Measurements from ENCODE around the gene PLEKHA5.
"Not testable (repeated sequence)": the region's sequence is repeated elsewhere in the genome, so short reads cannot be mapped to it uniquely, and the experiment has no call there.

PLEKHA5 gene

DNA sequence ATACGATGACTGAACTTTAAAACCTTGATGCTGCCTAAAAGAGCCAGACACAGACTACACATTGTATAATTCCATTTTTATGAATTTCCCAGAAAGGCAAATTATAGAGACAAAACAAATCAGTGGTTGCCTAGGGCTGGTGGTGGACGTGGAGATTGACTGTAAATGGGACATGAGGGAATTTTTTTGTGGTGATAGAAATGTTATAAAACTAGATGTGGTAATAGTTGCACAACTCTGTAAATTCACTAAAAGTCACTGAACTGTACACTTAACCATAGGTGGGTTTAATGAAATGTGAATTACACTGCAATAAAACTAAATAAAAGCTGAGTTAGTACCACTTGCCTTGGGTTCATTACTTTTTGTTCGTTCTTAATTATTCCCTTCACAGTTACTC is 72.1 kb downstream of the PLEKHA5 start:
- FAIRE-seq = no peak

GRCh38 chr12:19203013-19203412 is 73.5 kb downstream of the PLEKHA5 start:
- no peak for FAIRE-seq

GRCh38 chr12:19203539-19204506 is 74.3 kb downstream of the PLEKHA5 start:
- no peak for FAIRE-seq

DNA sequence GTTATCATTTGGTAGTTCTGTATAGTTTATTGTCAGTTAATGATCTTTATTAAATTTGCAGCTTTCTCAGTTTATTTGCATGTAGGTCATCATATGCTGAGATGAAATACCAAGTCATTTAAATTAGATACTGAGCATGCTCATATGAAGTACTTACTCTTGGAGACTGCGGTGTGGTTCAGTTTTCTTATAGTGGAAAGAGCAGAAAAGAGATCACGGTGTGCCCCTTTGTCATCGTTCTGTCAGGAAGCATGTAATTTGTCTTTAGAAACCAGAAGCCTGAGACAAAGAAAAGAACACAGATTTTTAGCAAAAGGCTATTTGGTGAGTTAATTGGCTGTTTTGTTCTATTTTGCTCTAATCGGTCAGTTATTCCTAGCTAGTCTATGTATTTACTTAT is 75.6 kb downstream of the PLEKHA5 start:
- FAIRE-seq = no peak

GRCh38 chr12:19206493-19207077 is 77.1 kb downstream of the PLEKHA5 start:
- no peak for FAIRE-seq

GRCh38 chr12:19208456-19208855 is 78.9 kb downstream of the PLEKHA5 start:
- no peak for FAIRE-seq

GRCh38 chr12:19209661-19210060 is 80.1 kb downstream of the PLEKHA5 start:
- no peak for FAIRE-seq

DNA sequence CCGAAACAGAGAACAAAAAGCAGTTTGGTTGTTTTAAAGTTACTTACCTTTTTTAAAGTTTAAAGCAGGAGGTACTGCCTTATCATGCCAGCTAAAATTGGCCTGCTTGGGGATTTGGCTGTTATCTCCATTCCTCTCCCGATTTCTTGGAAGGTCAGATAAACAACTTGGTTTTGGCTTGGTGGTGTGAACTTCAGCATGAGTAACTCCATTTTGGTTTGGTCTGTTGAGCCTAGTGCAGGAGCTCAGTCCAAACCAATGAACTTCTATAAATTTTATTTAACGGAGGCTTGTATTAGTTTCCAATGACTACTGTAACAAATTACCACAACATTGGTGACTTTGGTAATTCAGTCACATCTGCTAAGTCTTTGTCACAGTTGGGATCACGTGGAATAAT is 82.3 kb downstream of the PLEKHA5 start:
- no peak for FAIRE-seq

- FAIRE-seq = no peak
Observed at GRCh38 chr12:19212245-19212644, 82.7 kb downstream of the PLEKHA5 start.

DNA sequence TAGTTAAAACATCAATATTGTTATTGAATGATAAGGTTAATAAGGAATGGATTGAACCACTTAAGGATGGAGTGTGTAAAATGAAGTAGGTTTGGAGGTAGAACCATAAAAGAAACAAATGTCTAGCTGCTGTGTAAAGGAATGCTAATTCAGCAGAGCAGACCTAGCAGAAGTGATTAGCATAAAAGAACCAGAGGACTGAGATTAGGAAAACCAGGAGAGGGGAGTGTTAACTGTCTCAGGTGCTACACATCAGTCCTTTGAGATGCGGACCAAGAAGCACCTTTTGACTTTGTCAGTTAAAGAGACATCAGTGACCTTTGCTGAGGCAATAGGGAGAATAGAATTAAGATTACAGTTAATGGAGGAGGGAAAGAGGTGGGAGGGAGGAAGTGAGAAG is 84.5 kb downstream of the PLEKHA5 start:
- FAIRE-seq = no peak

DNA sequence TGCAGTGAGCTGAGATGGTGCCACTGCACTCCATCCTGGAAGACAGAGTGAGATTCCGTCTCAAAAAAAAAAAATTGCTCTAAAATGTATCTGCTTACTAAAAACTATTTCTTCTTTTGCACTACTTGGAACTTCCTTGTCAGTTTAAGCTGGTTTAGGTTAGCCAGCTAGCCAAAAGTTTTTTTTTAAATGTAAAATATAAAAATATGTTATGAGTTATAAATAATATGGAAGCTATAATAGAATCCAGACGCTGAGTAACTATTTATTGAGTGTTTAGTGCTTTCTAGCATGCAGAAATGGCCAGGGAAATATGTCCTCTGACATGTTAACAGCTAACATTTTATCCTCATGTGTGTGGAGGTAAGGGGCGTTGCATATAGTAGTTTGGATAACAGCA is 85.6 kb downstream of the PLEKHA5 start:
- FAIRE-seq = no peak

DNA sequence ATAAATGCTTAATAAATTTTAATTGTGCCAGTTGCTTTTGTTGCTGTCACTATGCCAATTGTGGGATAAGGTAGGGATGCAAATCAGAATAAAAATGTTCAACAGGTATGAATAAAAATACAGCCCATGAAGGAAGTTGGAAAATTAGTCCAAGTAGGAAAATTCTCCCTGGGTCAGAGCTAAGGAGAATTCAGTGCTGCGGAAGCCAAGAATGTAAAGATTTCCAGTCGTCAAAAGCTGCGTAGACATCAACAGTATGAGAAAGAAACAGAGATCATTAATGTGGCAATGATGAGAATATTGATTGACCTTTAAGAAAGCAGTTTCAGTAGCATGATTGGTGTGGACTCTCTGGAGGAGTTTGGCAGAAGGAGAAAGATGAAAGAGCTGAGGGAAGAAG is 87.9 kb downstream of the PLEKHA5 start:
- FAIRE-seq = no peak

DNA sequence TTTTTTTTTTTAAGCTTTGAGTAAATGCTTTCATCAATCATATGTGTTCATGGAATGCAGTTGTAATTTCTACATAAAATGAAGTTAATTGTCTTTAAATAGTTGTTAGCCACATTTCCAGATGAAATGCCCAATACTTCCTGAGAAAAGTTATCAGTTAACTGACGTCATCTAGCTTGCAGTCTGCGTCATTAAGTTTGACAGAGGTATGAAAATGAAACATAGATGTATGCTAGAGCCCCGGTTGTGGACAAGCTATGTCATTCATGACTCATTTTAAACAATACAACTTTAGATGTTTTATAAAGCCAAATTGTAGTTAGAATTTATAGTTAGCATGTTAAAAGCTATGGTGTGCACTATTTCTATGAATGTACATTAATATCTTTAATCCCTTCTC is 90.7 kb downstream of the PLEKHA5 start:
- no peak for FAIRE-seq

DNA sequence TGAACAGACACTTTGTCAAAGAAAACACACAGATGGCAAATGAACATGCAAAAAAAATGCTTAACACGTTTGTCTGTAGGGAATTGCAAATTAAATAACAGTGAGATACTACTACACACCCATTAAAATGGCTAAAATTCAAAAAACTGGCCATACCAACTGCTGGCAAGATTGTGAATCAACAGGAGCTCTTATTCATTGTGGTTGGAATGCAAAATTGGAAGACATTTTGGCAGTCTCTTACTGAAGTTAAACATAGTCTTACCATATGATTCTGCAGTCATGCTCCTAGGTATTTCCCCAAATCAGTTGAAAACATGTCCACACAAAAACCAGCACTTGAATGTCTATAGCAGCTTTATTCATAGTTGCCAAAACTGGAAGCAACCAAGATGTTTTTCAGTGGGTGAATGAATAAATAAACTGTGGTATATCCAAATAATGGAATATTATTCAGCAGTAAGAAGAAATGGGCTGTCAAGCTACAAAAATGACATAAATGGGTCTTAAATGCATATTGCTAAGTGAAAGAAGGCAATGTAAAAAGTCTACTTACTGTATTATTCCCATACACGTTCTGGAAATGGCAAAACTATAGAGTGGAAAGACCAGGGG is 91.4 kb downstream of the PLEKHA5 start:
- no peak for FAIRE-seq

DNA sequence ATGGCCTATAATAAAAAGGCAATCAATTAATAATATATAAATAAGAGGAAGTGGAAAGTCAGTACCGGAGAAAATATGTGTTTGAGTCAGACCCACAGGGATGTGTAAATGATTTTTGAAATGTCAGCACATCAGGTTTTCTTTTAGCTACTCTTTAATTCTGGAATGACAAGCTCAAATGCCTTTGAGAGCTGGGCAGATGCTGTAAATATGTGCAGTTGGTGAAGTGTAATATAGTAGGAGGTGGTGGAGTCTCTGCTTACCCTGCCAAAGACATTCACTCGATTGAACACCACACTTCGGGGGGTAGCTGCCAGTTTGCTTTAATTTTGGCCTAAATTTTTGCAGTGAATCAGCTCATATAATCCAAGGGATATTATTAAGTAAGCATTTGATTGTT is 93.0 kb downstream of the PLEKHA5 start:
- FAIRE-seq = peak; percentile 27

- FAIRE-seq = peak; percentile 95
Observed at GRCh38 chr12:19223018-19223417, 93.5 kb downstream of the PLEKHA5 start.

DNA sequence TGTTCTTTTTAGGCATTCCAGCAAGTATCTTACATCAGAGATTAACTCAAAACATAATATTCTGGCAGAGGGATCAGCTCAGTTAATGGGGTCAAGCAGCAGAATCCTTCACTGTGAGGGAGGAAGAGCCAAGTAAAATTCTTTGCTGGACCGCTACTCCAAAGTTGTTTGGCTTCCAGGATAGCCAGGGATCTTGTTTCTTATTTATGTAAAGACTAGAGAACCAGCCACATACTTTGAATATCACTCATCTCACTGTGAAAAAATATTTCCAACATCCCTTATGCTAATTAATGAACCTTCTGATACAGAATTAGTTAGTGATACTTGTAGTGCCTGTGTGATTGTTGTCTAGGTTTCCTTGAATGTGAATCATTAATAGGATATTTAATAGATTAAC is 94.2 kb downstream of the PLEKHA5 start:
- FAIRE-seq = peak; percentile 43

DNA sequence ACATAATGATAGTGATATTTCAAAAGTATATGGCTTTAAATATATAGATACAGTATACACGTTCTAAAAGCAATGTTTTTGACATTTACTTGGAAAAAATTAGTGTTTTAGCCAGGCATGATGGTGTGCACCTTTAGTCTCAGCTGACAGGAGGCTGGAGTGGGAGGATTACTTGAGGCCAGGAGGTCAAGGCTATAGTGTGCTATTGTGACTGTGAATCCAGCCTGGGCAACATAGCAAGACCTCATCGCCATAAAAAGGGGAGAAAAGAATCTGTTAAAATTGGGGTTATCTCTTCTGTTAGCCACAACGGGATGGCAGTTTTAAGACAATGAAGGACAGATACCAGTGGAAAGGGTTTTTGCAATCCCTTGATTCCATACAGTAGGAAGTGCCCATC is 95.2 kb downstream of the PLEKHA5 start:
- no peak for FAIRE-seq

- FAIRE-seq = no peak
Observed at GRCh38 chr12:19227190-19227879, 97.8 kb downstream of the PLEKHA5 start.

DNA sequence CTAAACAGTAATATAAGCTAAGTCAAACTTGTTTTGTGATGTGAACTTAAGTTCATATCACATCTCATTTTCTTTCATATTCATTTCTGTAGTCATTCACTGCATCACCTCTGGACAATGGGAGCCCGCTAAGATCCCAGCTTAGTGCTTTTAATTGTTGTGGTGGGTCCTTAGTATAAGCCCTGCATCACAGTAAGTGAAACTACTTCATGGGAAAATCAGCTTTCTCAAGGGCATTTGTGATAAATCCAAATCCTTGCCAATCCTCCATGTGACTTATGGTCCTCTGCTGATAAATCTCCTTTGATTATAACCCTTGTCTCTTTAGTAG is 98.3 kb downstream of the PLEKHA5 start:
- FAIRE-seq = no peak

- FAIRE-seq = not testable (repeated sequence)
Observed at GRCh38 chr12:19229021-19229420, 99.5 kb downstream of the PLEKHA5 start.

DNA sequence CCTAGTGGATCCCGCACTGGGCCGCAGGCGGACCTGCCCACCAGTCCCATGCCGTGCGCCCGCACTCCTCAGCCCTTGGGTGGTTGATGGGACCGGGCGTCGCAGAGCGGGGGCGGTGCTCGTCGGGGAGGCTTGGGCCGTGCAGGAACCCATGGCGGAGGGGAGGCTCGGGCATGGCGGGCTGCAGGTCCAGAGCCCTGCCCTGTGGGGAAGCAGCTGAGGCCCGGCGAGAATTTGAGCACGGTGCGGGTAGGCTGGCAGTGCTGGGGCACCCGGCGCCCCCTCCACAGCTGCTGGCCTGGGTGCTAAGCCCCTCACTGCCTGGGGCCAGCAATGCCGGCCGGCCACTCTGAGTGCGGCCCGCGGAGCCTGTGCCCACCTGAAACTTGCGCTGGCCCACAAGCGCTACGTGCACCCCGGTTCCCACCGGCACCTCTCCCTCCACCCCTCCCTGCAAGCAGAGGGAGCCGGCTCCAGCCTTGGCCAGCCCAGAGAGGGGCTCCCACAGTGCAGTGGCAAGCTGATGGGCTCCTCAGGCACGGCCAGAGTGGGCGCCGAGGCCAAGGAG is 100.8 kb downstream of the PLEKHA5 start:
- no peak for FAIRE-seq

- FAIRE-seq = no peak
Observed at GRCh38 chr12:19230896-19231295, 101.4 kb downstream of the PLEKHA5 start.

Data from islet of Langerhans (tissue), 1 donor.